GM12878 (cell line): Measurements from ENCODE around the gene CCDC137. TPM values are rescaled to one million over a fixed set of nuclear protein-coding genes. Genes with fewer than 3 reads are reported as not detected.

Experiments
- ATAC-seq: fragments of 200-7000 bp; cut with Tn5 transposase; 3 replicates; pipeline ENCODE4 v1.9.1; 2020; ENCODE audit warnings: mild to moderate bottlenecking, moderate library complexity
- BruUV-seq: library from RNA; stranded (reverse); fragments of 400-500 nt; replicated peaks from 2 replicates; lab custom pipeline; 2021; lab: Mats Ljungman, UMichigan
- CTCF ChIA-PET: fragments of 300-600 bp; sonication (Branson Sonifier 250); formaldehyde crosslinking; extraction: SDS; loops from one replicate; lab custom pipeline; 2021; ENCODE audit warnings: inconsistent platforms; lab: Yijun Ruan, JAX
- POLR2A ChIA-PET: fragments of 350-600 bp; formaldehyde crosslinking; extraction: SDS; loops from one replicate; lab custom pipeline; 2021; ENCODE audit warnings: inconsistent platforms; lab: Charles Lee
- RAD21 ChIA-PET: fragments of 300-600 bp; sonication (Branson Sonifier 250); formaldehyde crosslinking; loops from one replicate; lab custom pipeline; 2023; ENCODE audit warnings: antibody characterized with exemption; ENCODE audit not compliant: unreplicated experiment; lab: Charles Lee
- SMC1A ChIA-PET: fragments of 300-600 bp; sonication (Branson Sonifier 250); formaldehyde crosslinking; loops from one replicate; lab custom pipeline; 2023; ENCODE audit not compliant: unreplicated experiment, uncharacterized antibody; lab: Charles Lee
- DNase-seq: peaks from one replicate; pipeline ENCODE4 v3.0.0-alpha.2; 2011; ENCODE audit warnings: low read depth, low spot score
- FAIRE-seq: peaks from 3 replicates; lab custom pipeline; 2011; peaks lifted over from hg19 to GRCh38; lab: Jason Lieb, UNC
- H2AFZ ChIP-seq: 2 replicates; pipeline ENCODE4 v1.6.0; 2011; ENCODE audit warnings: low read depth, low read length, control low read depth; ENCODE audit not compliant: control insufficient read depth
- H3K27ac ChIP-seq: 2 replicates; pipeline ENCODE4 v1.5.1; 2011; ENCODE audit warnings: control low read depth; ENCODE audit not compliant: control insufficient read depth, insufficient read depth
- H3K27me3 ChIP-seq, 2 experiments: replicated peaks in 1 of 2; 2 replicates each; pipeline versions ENCODE4 v1.6.0 to v1.6.1; 2011; ENCODE audit warnings: low read length in 1 of 2; ENCODE audit not compliant: control insufficient read depth in 2 of 2, insufficient read depth in 2 of 2
- H3K36me3 ChIP-seq, 2 experiments: 2 replicates each; pipeline ENCODE4 v1.5.1; 2011; ENCODE audit warnings: low read length in 1 of 2; ENCODE audit not compliant: control insufficient read depth in 2 of 2, insufficient read depth in 2 of 2
- H3K4me1 ChIP-seq: 2 replicates; pipeline ENCODE4 v1.6.1; 2011; ENCODE audit warnings: mild to moderate bottlenecking, low read length, moderate library complexity, mixed read lengths; ENCODE audit not compliant: control insufficient read depth, insufficient read depth
- H3K4me2 ChIP-seq: 2 replicates; pipeline ENCODE4 v1.6.0; 2011; ENCODE audit warnings: control low read depth; ENCODE audit not compliant: control insufficient read depth, insufficient read depth
- H3K4me3 ChIP-seq: fragments of 200-600 bp; sonication (generic); 2 replicates; pipeline ENCODE4 v1.5.1; 2016
- H3K79me2 ChIP-seq: 2 replicates; pipeline ENCODE4 v1.6.0; 2011; ENCODE audit warnings: low read length; ENCODE audit not compliant: control insufficient read depth, insufficient read depth
- H3K9ac ChIP-seq: 2 replicates; pipeline ENCODE4 v1.8.0; 2011; ENCODE audit warnings: low read length, control low read depth, mixed read lengths; ENCODE audit not compliant: control insufficient read depth, insufficient read depth
- H3K9me3 ChIP-seq: replicated peaks from 3 replicates; pipeline ENCODE4 v1.5.1; 2011; ENCODE audit warnings: mild to moderate bottlenecking, low read length; ENCODE audit not compliant: control insufficient read depth, insufficient read depth
- H4K20me1 ChIP-seq: 2 replicates; pipeline ENCODE4 v1.6.0; 2011; ENCODE audit not compliant: control insufficient read depth, insufficient read depth
- CHD2 ChIP-seq: IDR thresholded peaks from 2 replicates; pipeline ENCODE4 v1.6.1; 2011; ENCODE audit warnings: low read depth, low read length, improper control_type of control experiment, borderline replicate concordance
- WGBS: methylation state at CpG from one replicate; pipeline ENCODE4 v1.1.6; 2016; ENCODE audit warnings: low lambda C conversion rate; ENCODE audit not compliant: insufficient replicate concordance, insufficient coverage; ENCODE audit errors: missing lambda C conversion rate; 5-methylcytosine and 5-hydroxymethylcytosine counted together
- in situ Hi-C: fragments of 300-500 bp; cut with MboI; formaldehyde crosslinking; loops from 9 replicates; pipeline ENCODE4 v1.14.3; 2018; ENCODE audit warnings: mixed read lengths
- intact Hi-C: fragments of 100-400 bp; cut with micrococcal nuclease; formaldehyde crosslinking; loops from one replicate; pipeline ENCODE4 v1.14.2; 2022; ENCODE audit not compliant: unreplicated experiment
- polyA plus RNA-seq, 11 experiments: library from polyadenylated mRNA; depleted of rRNA in 4 of 11; unstranded in 6 of 11; stranded (reverse) in 5 of 11; fragments of >200 nt; fragmentation: Nextera tagmentation in 4 of 11; fragmentation: Illumina TruSeq in 1 of 11; extraction: Ambion mirVana in 4 of 11; extraction: Trizol in 1 of 11; gene quantifications; 1 replicate in 1 of 11; 2 replicates in 10 of 11; pipeline versions ENCODE4 v1.2.1 to v1.2.3, GENCODE V29; 2011 to 2016; ENCODE audit warnings: inconsistent platforms in 2 of 11, missing spikeins in 2 of 11, low read depth in 1 of 11
- total RNA-seq, 4 experiments: library from RNA; depleted of rRNA in 3 of 4; stranded (reverse); fragments of >200 nt in 3 of 4; fragmentation: Illumina TruSeq in 1 of 4; extraction: Trizol in 1 of 4; gene quantifications; 2 replicates each; pipeline versions ENCODE4 v1.2.1 to v1.2.3, GENCODE V29; 2013 to 2021
- TF ChIP-seq, protein P1 (sequence below): IDR thresholded peaks from 2 replicates; pipeline ENCODE4 v1.6.1; 2012; ENCODE audit warnings: improper control_type of control experiment, low read depth, low read length; ENCODE audit not compliant: insufficient replicate concordance

CCDC137 gene
- total and polyA plus RNA-seq, 10 of the 15 experiments (the other 5 are each of a cell fraction or from before 2014, with no cell fraction given), result 2.2 to 45.4 (median 22.1) TPM

GRCh38 chr17:81631482-81631881 lies 35.1 kb upstream of the CCDC137 start:
- H3K4me1 ChIP-seq, result peaks cover 4% of the 10 kb centered on the region
- ChIA-PET CTCF (interaction anchor here (1.2 kb wide), 1 partner anchor 30 kb away, joined by 5 read pairs; no protein-coding TSS in a partner anchor), POLR2A (interaction anchor here (0.6 kb wide), 2 partner anchors 12 to 53 kb away, joined by 3 to 4 read pairs; no protein-coding TSS in a partner anchor), SMC1A (interaction anchor here (0.7 kb wide), 1 partner anchor 31 kb away, joined by 3 read pairs; no protein-coding TSS in a partner anchor), RAD21 (no interaction called here)
- no peaks in the 10 kb centered on the region for H4K20me1 ChIP-seq
- TF ChIP-seq, protein P1, sequence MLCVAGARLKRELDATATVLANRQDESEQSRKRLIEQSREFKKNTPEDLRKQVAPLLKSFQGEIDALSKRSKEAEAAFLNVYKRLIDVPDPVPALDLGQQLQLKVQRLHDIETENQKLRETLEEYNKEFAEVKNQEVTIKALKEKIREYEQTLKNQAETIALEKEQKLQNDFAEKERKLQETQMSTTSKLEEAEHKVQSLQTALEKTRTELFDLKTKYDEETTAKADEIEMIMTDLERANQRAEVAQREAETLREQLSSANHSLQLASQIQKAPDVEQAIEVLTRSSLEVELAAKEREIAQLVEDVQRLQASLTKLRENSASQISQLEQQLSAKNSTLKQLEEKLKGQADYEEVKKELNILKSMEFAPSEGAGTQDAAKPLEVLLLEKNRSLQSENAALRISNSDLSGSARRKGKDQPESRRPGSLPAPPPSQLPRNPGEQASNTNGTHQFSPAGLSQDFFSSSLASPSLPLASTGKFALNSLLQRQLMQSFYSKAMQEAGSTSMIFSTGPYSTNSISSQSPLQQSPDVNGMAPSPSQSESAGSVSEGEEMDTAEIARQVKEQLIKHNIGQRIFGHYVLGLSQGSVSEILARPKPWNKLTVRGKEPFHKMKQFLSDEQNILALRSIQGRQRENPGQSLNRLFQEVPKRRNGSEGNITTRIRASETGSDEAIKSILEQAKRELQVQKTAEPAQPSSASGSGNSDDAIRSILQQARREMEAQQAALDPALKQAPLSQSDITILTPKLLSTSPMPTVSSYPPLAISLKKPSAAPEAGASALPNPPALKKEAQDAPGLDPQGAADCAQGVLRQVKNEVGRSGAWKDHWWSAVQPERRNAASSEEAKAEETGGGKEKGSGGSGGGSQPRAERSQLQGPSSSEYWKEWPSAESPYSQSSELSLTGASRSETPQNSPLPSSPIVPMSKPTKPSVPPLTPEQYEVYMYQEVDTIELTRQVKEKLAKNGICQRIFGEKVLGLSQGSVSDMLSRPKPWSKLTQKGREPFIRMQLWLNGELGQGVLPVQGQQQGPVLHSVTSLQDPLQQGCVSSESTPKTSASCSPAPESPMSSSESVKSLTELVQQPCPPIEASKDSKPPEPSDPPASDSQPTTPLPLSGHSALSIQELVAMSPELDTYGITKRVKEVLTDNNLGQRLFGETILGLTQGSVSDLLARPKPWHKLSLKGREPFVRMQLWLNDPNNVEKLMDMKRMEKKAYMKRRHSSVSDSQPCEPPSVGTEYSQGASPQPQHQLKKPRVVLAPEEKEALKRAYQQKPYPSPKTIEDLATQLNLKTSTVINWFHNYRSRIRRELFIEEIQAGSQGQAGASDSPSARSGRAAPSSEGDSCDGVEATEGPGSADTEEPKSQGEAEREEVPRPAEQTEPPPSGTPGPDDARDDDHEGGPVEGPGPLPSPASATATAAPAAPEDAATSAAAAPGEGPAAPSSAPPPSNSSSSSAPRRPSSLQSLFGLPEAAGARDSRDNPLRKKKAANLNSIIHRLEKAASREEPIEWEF, result no peak
- TF ChIP-seq CHD2, result no peak
- 81% methylated on average over 7 of the region's 7 CpGs for WGBS
- no peak overlapping the region for H3K27ac ChIP-seq
- peaks cover under 1 to 8% of the 10 kb centered on the region in 2 experiments; a peak in 2 of 4 replicates for H3K36me3 ChIP-seq
- no peak overlapping the region for H3K4me3 ChIP-seq
- FAIRE-seq, result no peak
- no peak for DNase-seq
- in situ Hi-C loops (no loop called here), intact Hi-C loops (no loop called here)
- H3K4me2 ChIP-seq, result no peak overlapping the region
- H3K79me2 ChIP-seq, result peaks cover 32% of the 10 kb centered on the region
- no peaks in the 10 kb centered on the region; the same call in 2 of the 3 replicates for H3K9me3 ChIP-seq
- no peak overlapping the region for H3K9ac ChIP-seq
- no TSS peak for BruUV-seq
- no peak for ATAC-seq
- H2AFZ ChIP-seq, result no peak overlapping the region
- H3K27me3 ChIP-seq, result no peaks in the 10 kb centered on the region
